Inflammatory macrophage (primary cell): Measurements from ENCODE around the gene GATD1.
"Not testable (repeated sequence)": the region's sequence is repeated elsewhere in the genome, so short reads cannot be mapped to it uniquely, and the experiment has no call there.

Experiments
- DNase-seq, 2 donors: peaks; one replicate each; pipeline ENCODE4 v3.0.0-alpha.2; 2020 to 2022

The GATD1 gene

GRCh38 chr11:763073-763463, 14.2 kb downstream of the GATD1 start:
- no peak for DNase-seq

- peak; percentile 75 to 80 for DNase-seq
These were observed 14.7 kb downstream of the GATD1 start for GRCh38 chr11:762421-763072.

GRCh38 chr11:761526-762108, 15.7 kb downstream of the GATD1 start:
- DNase-seq: no peak

- no peak for DNase-seq
These were observed 17.1 kb downstream of the GATD1 start for GRCh38 chr11:760236-760635.

GRCh38 chr11:749731-750130, 27.6 kb downstream of the GATD1 start:
- peak; percentile 85 to 92 for DNase-seq

- peak; percentile 42 to 68 for DNase-seq
These were observed 29.3 kb downstream of the GATD1 start for GRCh38 chr11:748007-748359.

- DNase-seq: peak; percentile 91 to 94
These were observed 29.9 kb downstream of the GATD1 start, which contains the start of gene TALDO1 for GRCh38 chr11:747158-748006. TSS of gene TALDO1 (plus strand) at chr11:747464. CDS start at chr11:747482, 18 bp downstream.

GRCh38 chr11:746289-747157, 30.8 kb downstream of the GATD1 start:
- DNase-seq: peak; percentile 39 to 60

GRCh38 chr11:745428-745827, 31.9 kb downstream of the GATD1 start:
- DNase-seq: no peak

- no peak for DNase-seq
These were observed 34.6 kb downstream of the GATD1 start for GRCh38 chr11:742571-743201.

GRCh38 chr11:742156-742546, 35.1 kb downstream of the GATD1 start:
- no peak for DNase-seq

GRCh38 chr11:737899-738298, 39.4 kb downstream of the GATD1 start:
- DNase-seq: not testable (repeated sequence)

- DNase-seq: no peak
These were observed 39.9 kb downstream of the GATD1 start for GRCh38 chr11:737366-737765.

GRCh38 chr11:734541-734940, 42.7 kb downstream of the GATD1 start:
- DNase-seq: not testable (repeated sequence)

- no peak for DNase-seq
These were observed 44.2 kb downstream of the GATD1 start for GRCh38 chr11:733072-733471.

- no peak for DNase-seq
These were observed 47.7 kb downstream of the GATD1 start for GRCh38 chr11:729492-730074.

- no peak for DNase-seq
These were observed 48.3 kb downstream of the GATD1 start for GRCh38 chr11:728901-729491.

- peak; percentile 60 to 76 for DNase-seq
These were observed 49.2 kb downstream of the GATD1 start for GRCh38 chr11:727859-728748.

- DNase-seq: no peak
These were observed 50.0 kb downstream of the GATD1 start for GRCh38 chr11:727281-727701.
